GM19455 (cell line): ENCODE measurements around the gene PHF14.

Experiments used
- ATAC-seq: cut with Tn5 transposase; IDR thresholded peaks from one replicate; pipeline ENCODE4 v1.9.1; 2021; ENCODE audit not compliant: unreplicated experiment

PHF14 gene

GRCh38 chr7:11171569-11172192, 198.0 kb downstream of the PHF14 start:
- ATAC-seq: no peak

- no peak for ATAC-seq
These were observed 199.2 kb downstream of the PHF14 start for GRCh38 chr7:11172835-11173234.

GRCh38 chr7:11175371-11175770, 201.7 kb downstream of the PHF14 start:
- ATAC-seq: no peak

- no peak for ATAC-seq
These were observed 202.2 kb downstream of the PHF14 start for GRCh38 chr7:11175887-11176286.

GRCh38 chr7:11176985-11177555, 203.4 kb downstream of the PHF14 start:
- no peak for ATAC-seq

GRCh38 chr7:11177793-11178192, 204.1 kb downstream of the PHF14 start:
- ATAC-seq: no peak

GRCh38 chr7:11181590-11181989, 207.9 kb downstream of the PHF14 start:
- no peak for ATAC-seq

- no peak for ATAC-seq
These were observed 209.1 kb downstream of the PHF14 start for GRCh38 chr7:11182736-11183135.

GRCh38 chr7:11185179-11185815, 211.6 kb downstream of the PHF14 start:
- ATAC-seq: no peak

GRCh38 chr7:11188529-11189310, 215.0 kb downstream of the PHF14 start:
- ATAC-seq: no peak

- ATAC-seq: no peak
These were observed 217.4 kb downstream of the PHF14 start for GRCh38 chr7:11191081-11191480.

GRCh38 chr7:11191574-11192220, 218.0 kb downstream of the PHF14 start:
- ATAC-seq: no peak

GRCh38 chr7:11192506-11192905, 218.8 kb downstream of the PHF14 start:
- no peak for ATAC-seq

GRCh38 chr7:11193131-11193867, 219.6 kb downstream of the PHF14 start:
- no peak for ATAC-seq

GRCh38 chr7:11193888-11194287, 220.2 kb downstream of the PHF14 start:
- no peak for ATAC-seq

GRCh38 chr7:11194492-11194891, 220.8 kb downstream of the PHF14 start:
- no peak for ATAC-seq

GRCh38 chr7:11195502-11195901, 221.8 kb downstream of the PHF14 start:
- no peak for ATAC-seq

GRCh38 chr7:11196143-11196542, 222.5 kb downstream of the PHF14 start:
- no peak for ATAC-seq

GRCh38 chr7:11203224-11203623, 229.6 kb downstream of the PHF14 start:
- no peak for ATAC-seq

GRCh38 chr7:11203683-11204082, 230.0 kb downstream of the PHF14 start:
- ATAC-seq: no peak
